A549 (cell line): Measurements from ENCODE around the gene WDR38. TPM values are rescaled to one million over a fixed set of nuclear protein-coding genes. Genes with fewer than 3 reads are reported as not detected.

Experiments
- ATAC-seq, 2 experiments: fragments of 200-7000 bp in 1 of 2; fragments of >200 bp in 1 of 2; cut with Nextera tagmentation in 1 of 2; cut with Tn5 transposase in 1 of 2; 3 replicates each; pipeline versions ENCODE4 v1.8.0 to v1.9.1; 2018 to 2020; ENCODE audit warnings: mild to moderate bottlenecking in 1 of 2, moderate library complexity in 1 of 2
- CTCF ChIA-PET: fragments of 300-600 bp; sonication (Branson Sonifier 250); formaldehyde crosslinking; extraction: SDS; loops from one replicate; lab custom pipeline; 2021; ENCODE audit warnings: antibody characterized with exemption, inconsistent platforms; lab: Yijun Ruan, JAX
- POLR2A ChIA-PET: fragments of 350-600 bp; formaldehyde crosslinking; extraction: SDS; loops from one replicate; lab custom pipeline; 2021; ENCODE audit warnings: antibody characterized with exemption, inconsistent platforms; lab: Yijun Ruan, JAX
- DNase-seq, 2 experiments: peaks; one replicate each; pipeline versions ENCODE4 v3.0.0 to v3.0.0-alpha.2; 2011 to 2016; ENCODE audit warnings: low read depth in 1 of 2, low spot score in 1 of 2
- FAIRE-seq: peaks from 2 replicates; lab custom pipeline; 2011; peaks lifted over from hg19 to GRCh38; lab: Jason Lieb, UNC
- H3K27ac ChIP-seq, 2 experiments: fragments of >200 bp; sonication (Bioruptor Twin); formaldehyde crosslinking; 3 replicates each; pipeline ENCODE4 v1.5.1; 2016 to 2017
- H3K4me1 ChIP-seq: fragments of >200 bp; sonication (Bioruptor Twin); formaldehyde crosslinking; 3 replicates; pipeline ENCODE4 v1.6.1; 2016
- H3K4me2 ChIP-seq: fragments of >200 bp; sonication (Bioruptor Twin); formaldehyde crosslinking; 3 replicates; pipeline ENCODE4 v1.6.1; 2016
- H3K4me3 ChIP-seq: fragments of >200 bp; sonication (Bioruptor Twin); formaldehyde crosslinking; 3 replicates; pipeline ENCODE4 v1.5.1; 2016
- H3K9me3 ChIP-seq: fragments of >200 bp; sonication (Bioruptor Twin); formaldehyde crosslinking; 3 replicates; pipeline ENCODE4 v1.6.1; 2016
- BHLHE40 ChIP-seq: IDR thresholded peaks from 2 replicates; pipeline ENCODE4 v1.6.1; 2012; ENCODE audit warnings: low read depth, low read length, inconsistent platforms
- CBX8 ChIP-seq: fragments of 200-600 bp; sonication (generic); IDR thresholded peaks from 2 replicates; pipeline ENCODE4 v1.6.1; 2016
- ESRRA ChIP-seq: fragments of 150-350 bp; IDR thresholded peaks from 2 replicates; pipeline ENCODE4 v1.6.1; 2014; ENCODE audit warnings: mild to moderate bottlenecking, low read length, borderline replicate concordance
- HDAC2 ChIP-seq: fragments of 200-600 bp; sonication (generic); IDR thresholded peaks from 2 replicates; pipeline ENCODE4 v1.6.1; 2016
- HOXB13 ChIP-seq: fragments of 250-450 bp; sonication (Bioruptor Pico); IDR thresholded peaks from 2 replicates; pipeline ENCODE4 v1.5.0; 2020; ENCODE audit warnings: low read depth, mild to moderate bottlenecking, moderate library complexity
- JUN ChIP-seq, 2 experiments: fragments of >200 bp; sonication (Bioruptor Twin); formaldehyde crosslinking; IDR thresholded peaks; 2 replicates in 1 of 2; 3 replicates in 1 of 2; pipeline ENCODE4 v1.6.1; 2016 to 2017
- MAZ ChIP-seq: fragments of 150-350 bp; IDR thresholded peaks from 2 replicates; pipeline ENCODE4 v1.6.1; 2014; ENCODE audit warnings: antibody characterized with exemption, low read depth, low read length, borderline replicate concordance
- NR3C1 ChIP-seq: fragments of >200 bp; sonication (Bioruptor Twin); formaldehyde crosslinking; IDR thresholded peaks from 3 replicates; pipeline ENCODE4 v1.6.1; 2017
- PHF8 ChIP-seq: fragments of 200-600 bp; sonication (generic); IDR thresholded peaks from 2 replicates; pipeline ENCODE4 v1.6.1; 2016; ENCODE audit warnings: low read depth, mild to moderate bottlenecking, antibody characterized with exemption, moderate library complexity, borderline replicate concordance
- POLR2AphosphoS2 ChIP-seq: conservative IDR thresholded peaks from 2 replicates; pipeline ENCODE4 v1.6.1; 2012; ENCODE audit warnings: low read length, improper control_type of control experiment, inconsistent platforms
- RNF2 ChIP-seq: fragments of 200-600 bp; sonication (generic); IDR thresholded peaks from 2 replicates; pipeline ENCODE4 v1.6.1; 2016; ENCODE audit warnings: low read depth, mild to moderate bottlenecking, antibody characterized with exemption, moderate library complexity, borderline replicate concordance
- SMC3 ChIP-seq: fragments of >200 bp; sonication (Bioruptor Twin); formaldehyde crosslinking; IDR thresholded peaks from 3 replicates; pipeline ENCODE4 v1.6.1; 2018; ENCODE audit warnings: inconsistent platforms
- SREBF2 ChIP-seq: fragments of 450-650 bp; IDR thresholded peaks from 2 replicates; pipeline ENCODE4 v1.6.1; 2014; ENCODE audit warnings: mild to moderate bottlenecking, moderate library complexity
- TP53 ChIP-seq: fragments of 250-450 bp; sonication (Bioruptor Pico); IDR thresholded peaks from 2 replicates; pipeline ENCODE4 v1.5.0; 2021; ENCODE audit warnings: mild to moderate bottlenecking, moderate library complexity
- ZC3H11A ChIP-seq: fragments of 450-650 bp; IDR thresholded peaks from 2 replicates; pipeline ENCODE4 v1.6.1; 2014; ENCODE audit warnings: antibody characterized with exemption, mild to moderate bottlenecking
- WGBS: methylation state at CpG from one replicate; pipeline ENCODE4 v1.1.6; 2017; ENCODE audit errors: missing lambda C conversion rate; 5-methylcytosine and 5-hydroxymethylcytosine counted together
- polyA plus RNA-seq, 4 experiments: library from polyadenylated mRNA; depleted of rRNA in 3 of 4; stranded (reverse); fragments of >200 nt; fragmentation: RNase III in 1 of 4; extraction: RNeasy Plus Mini Kit Qiagen cat#74134 plus additional on column Dnase treatment in 1 of 4; gene quantifications; 2 replicates in 3 of 4; 3 replicates in 1 of 4; pipeline ENCODE4 v1.2.3, GENCODE V29; 2011 to 2017
- TF ChIP-seq, protein P1 (sequence below): fragments of >200 bp; sonication (Bioruptor Twin); formaldehyde crosslinking; IDR thresholded peaks from 3 replicates; pipeline ENCODE4 v1.5.1; 2016
- TF ChIP-seq, protein P2 (sequence below): fragments of 450-650 bp; IDR thresholded peaks from 2 replicates; pipeline ENCODE4 v1.6.1; 2014; ENCODE audit warnings: antibody characterized with exemption
- TF ChIP-seq, protein P3 (sequence below): fragments of 250-450 bp; sonication (Bioruptor Pico); IDR thresholded peaks from 2 replicates; pipeline ENCODE4 v1.5.0; 2021; ENCODE audit warnings: mild to moderate bottlenecking, moderate library complexity, borderline replicate concordance

The WDR38 gene
- polyA plus RNA-seq, 2 of the 4 experiments (the other 2 are of a cell fraction) = not detected

DNA sequence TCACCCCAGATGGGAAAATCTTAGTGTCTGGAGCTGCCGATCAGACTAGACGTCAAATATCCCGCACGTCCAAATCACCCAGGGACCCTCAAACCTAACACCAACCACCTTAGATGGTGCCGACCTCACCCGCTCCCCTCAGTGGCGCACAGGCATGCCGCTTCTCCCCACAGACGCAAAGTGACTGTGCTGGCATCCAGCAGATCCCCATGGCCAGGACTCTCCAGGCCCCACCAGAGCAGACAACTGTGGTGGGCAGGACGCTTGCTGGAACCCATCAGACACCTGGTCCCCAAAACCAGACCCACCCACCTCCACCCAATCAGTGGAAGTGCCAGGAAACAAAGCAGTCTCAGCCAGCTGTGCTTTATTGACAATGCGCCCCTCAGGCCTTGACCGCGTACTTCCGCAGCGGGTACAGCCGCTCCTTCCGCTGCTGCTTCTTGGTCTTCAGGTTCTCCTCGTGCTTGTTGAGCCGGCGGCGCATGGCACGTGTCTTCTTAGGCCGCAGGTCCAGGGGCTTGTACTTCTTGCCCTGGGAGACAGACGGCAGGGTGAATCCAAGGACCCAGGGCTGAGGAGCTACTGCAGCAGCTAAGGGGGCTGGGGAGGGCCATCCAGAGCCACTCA, 4.4 kb downstream of the WDR38 start:
- no peak overlapping the region for H3K4me2 ChIP-seq
- CTCF ChIA-PET = interaction anchor here (1.2 to 43.0 kb wide), 6 partner anchors 11 to 518 kb away, joined by 4 to 2512 read pairs (median 7); partner anchors contain the start of genes NR6A1 and OLFML2A
- no peak overlapping the region for H3K4me3 ChIP-seq

DNA sequence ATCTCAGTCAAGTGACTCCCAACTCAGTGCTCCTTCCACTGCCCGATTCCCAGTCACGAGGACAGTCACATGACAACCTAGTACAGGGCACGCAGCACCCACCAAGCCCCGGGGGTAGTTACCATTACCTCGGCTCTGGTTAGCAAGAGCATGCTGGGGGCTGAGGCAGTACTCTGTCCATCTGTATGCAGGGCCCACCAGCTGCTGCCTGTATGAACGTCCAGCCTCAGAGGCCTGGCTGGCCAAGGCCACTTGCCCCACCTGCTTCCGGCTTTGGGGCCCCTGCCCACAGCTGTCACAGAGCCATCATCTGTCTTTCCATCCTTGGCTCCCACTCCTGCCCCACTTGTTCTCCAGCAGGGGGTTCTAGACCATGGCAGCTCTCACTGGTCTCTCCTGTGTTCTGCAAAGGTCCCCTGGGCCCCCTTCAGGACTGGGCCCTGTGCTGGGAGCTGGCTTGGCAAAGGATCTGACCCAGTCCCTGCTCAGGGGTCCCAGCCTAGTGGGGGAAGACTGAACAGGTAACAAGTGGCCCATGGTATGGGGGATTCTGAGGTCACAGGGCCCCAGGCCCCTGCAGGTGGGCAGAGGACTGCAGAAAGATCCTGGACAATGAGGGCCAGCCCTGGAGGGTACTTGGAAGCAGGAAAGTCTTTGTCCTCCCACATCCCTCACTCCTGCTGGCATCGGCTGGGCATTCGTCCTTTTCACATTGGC, 5.2 kb downstream of the WDR38 start:
- CTCF ChIA-PET = interaction anchor here (0.8 to 43.0 kb wide), 6 partner anchors 10 to 517 kb away, joined by 3 to 2512 read pairs (median 4); partner anchors contain the start of genes NR6A1 and OLFML2A
- Histone ChIP-seq H3K9me3 (no peaks in the 10 kb centered on the region), H3K4me2 (peak overlapping the region; percentile 96; the same call in 2 of the 3 replicates), H3K27ac (peak overlapping the region in 1 of 2 experiments; percentile 93; a peak in 2 of 6 replicates), H3K4me3 (no peak overlapping the region)
- ATAC-seq (no peak), FAIRE-seq (no peak)
- POLR2A ChIA-PET = interaction anchor here (0.8 kb wide), 1 partner anchor 88 kb away, joined by 3 read pairs; the partner anchor contains the start of gene NR6A1
- TF ChIP-seq, protein P1, sequence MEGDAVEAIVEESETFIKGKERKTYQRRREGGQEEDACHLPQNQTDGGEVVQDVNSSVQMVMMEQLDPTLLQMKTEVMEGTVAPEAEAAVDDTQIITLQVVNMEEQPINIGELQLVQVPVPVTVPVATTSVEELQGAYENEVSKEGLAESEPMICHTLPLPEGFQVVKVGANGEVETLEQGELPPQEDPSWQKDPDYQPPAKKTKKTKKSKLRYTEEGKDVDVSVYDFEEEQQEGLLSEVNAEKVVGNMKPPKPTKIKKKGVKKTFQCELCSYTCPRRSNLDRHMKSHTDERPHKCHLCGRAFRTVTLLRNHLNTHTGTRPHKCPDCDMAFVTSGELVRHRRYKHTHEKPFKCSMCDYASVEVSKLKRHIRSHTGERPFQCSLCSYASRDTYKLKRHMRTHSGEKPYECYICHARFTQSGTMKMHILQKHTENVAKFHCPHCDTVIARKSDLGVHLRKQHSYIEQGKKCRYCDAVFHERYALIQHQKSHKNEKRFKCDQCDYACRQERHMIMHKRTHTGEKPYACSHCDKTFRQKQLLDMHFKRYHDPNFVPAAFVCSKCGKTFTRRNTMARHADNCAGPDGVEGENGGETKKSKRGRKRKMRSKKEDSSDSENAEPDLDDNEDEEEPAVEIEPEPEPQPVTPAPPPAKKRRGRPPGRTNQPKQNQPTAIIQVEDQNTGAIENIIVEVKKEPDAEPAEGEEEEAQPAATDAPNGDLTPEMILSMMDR = no peak
- TF ChIP-seq, protein P2, sequence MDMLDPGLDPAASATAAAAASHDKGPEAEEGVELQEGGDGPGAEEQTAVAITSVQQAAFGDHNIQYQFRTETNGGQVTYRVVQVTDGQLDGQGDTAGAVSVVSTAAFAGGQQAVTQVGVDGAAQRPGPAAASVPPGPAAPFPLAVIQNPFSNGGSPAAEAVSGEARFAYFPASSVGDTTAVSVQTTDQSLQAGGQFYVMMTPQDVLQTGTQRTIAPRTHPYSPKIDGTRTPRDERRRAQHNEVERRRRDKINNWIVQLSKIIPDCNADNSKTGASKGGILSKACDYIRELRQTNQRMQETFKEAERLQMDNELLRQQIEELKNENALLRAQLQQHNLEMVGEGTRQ = 0 out of 2 replicates have a peak, but pooled peaks have one; percentile 29
- TF ChIP-seq JUN (IDR thresholded peaks at IDR 0.05) = peak in 1 of 2 experiments; percentile 33; a peak in 2 of 5 replicates
- TF ChIP-seq, all 56 proteins: peak for 2
- DNase-seq = no peak
- H3K4me1 ChIP-seq = peaks cover 44% of the 10 kb centered on the region
- 86% methylated on average over 9 of the region's 9 CpGs for WGBS

More for the DNA sequence above, 4.4 kb downstream of the WDR38 start:
- POLR2A ChIA-PET = interaction anchor here (0.8 to 5.5 kb wide), 2 partner anchors 86 to 87 kb away, joined by 3 to 52 read pairs; partner anchors contain the start of gene NR6A1
- ATAC-seq (no peak), FAIRE-seq (no peak), DNase-seq (no peak)
- no peak overlapping the region for H3K27ac ChIP-seq
- H3K4me1 ChIP-seq = peaks cover 36% of the 10 kb centered on the region
- TF ChIP-seq SMC3 (no peak), SREBF2 (no peak), PHF8 (no peak), HDAC2 (no peak), CBX8 (no peak), HOXB13 (CRISPR knock-in tag) (no peak), ZC3H11A (no peak), ESRRA (no peak), TP53 (CRISPR knock-in tag) (no peak), NR3C1 (no peak), MAZ (no peak), RNF2 (no peak), POLR2AphosphoS2 (no peak), BHLHE40 (no peak)
- TF ChIP-seq, protein P3, sequence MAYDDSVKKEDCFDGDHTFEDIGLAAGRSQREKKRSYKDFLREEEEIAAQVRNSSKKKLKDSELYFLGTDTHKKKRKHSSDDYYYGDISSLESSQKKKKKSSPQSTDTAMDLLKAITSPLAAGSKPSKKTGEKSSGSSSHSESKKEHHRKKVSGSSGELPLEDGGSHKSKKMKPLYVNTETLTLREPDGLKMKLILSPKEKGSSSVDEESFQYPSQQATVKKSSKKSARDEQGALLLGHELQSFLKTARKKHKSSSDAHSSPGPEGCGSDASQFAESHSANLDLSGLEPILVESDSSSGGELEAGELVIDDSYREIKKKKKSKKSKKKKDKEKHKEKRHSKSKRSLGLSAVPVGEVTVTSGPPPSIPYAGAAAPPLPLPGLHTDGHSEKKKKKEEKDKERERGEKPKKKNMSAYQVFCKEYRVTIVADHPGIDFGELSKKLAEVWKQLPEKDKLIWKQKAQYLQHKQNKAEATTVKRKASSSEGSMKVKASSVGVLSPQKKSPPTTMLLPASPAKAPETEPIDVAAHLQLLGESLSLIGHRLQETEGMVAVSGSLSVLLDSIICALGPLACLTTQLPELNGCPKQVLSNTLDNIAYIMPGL (CRISPR knock-in tag) = no peak
- TF ChIP-seq, protein P1 = no peak
- 89% methylated on average over 24 of the region's 24 CpGs for WGBS
- no peaks in the 10 kb centered on the region for H3K9me3 ChIP-seq
